WTC11 (cell line): ENCODE results near the gene IL6ST. TPM values are rescaled to one million over a fixed set of nuclear protein-coding genes. Genes with fewer than 3 reads are reported as not detected.

Source experiments
- ATAC-seq: fragments of 200-7000 bp; cut with Tn5 transposase; 2 replicates; pipeline ENCODE4 v1.10.0; 2021; ENCODE audit warnings: mild to moderate bottlenecking, moderate library complexity
- CTCF ChIA-PET: fragments of 300-600 bp; sonication (Branson Sonifier 250); formaldehyde crosslinking; loops from one replicate; lab custom pipeline; 2021; ENCODE audit warnings: antibody characterized with exemption; lab: Charles Lee
- POLR2A ChIA-PET: fragments of 350-600 bp; sonication (Branson Sonifier 250); formaldehyde crosslinking; loops from one replicate; lab custom pipeline; 2021; ENCODE audit warnings: antibody characterized with exemption; lab: Charles Lee
- DNase-seq: peaks from one replicate; pipeline ENCODE4 v3.0.0; 2021; ENCODE audit warnings: low spot score
- H3K27ac Mint-ChIP-seq: 2 replicates; pipeline ENCODE4 v1.8.0; 2021; ENCODE audit warnings: mixed read lengths
- H3K27me3 Mint-ChIP-seq: 2 replicates; pipeline ENCODE4 v1.8.0; 2021; ENCODE audit warnings: low read depth, mild to moderate bottlenecking, moderate library complexity, mixed read lengths
- H3K36me3 Mint-ChIP-seq: 2 replicates; pipeline ENCODE4 v1.8.0; 2021; ENCODE audit warnings: mixed read lengths
- H3K4me1 Mint-ChIP-seq: 2 replicates; pipeline ENCODE4 v1.8.0; 2022; ENCODE audit warnings: mixed read lengths
- H3K4me3 Mint-ChIP-seq: 2 replicates; pipeline ENCODE4 v1.8.0; 2021; ENCODE audit warnings: mild to moderate bottlenecking, moderate library complexity, mixed read lengths
- H3K9me3 Mint-ChIP-seq: 2 replicates; pipeline ENCODE4 v1.8.0; 2021; ENCODE audit warnings: mixed read lengths
- CREB1 ChIP-seq: sonication (generic); formaldehyde crosslinking; IDR thresholded peaks from 2 replicates; pipeline ENCODE4 v1.8.0; 2023; ENCODE audit warnings: mild to moderate bottlenecking, missing genetic modification reagents
- FOXK1 ChIP-seq: sonication (generic); formaldehyde crosslinking; IDR thresholded peaks from 2 replicates; pipeline ENCODE4 v1.8.0; 2022; ENCODE audit warnings: mild to moderate bottlenecking, moderate library complexity, missing genetic modification reagents
- FOXP1 ChIP-seq: sonication (generic); formaldehyde crosslinking; IDR thresholded peaks from 2 replicates; pipeline ENCODE4 v1.8.0; 2022; ENCODE audit warnings: missing genetic modification reagents, mild to moderate bottlenecking, moderate library complexity, borderline replicate concordance
- JUN ChIP-seq: sonication (generic); formaldehyde crosslinking; IDR thresholded peaks from 2 replicates; pipeline ENCODE4 v1.8.0; 2023; ENCODE audit warnings: mild to moderate bottlenecking, missing genetic modification reagents
- MYBL2 ChIP-seq: sonication (generic); formaldehyde crosslinking; IDR thresholded peaks from 2 replicates; pipeline ENCODE4 v1.8.1; 2023; ENCODE audit warnings: mild to moderate bottlenecking, moderate library complexity, missing genetic modification reagents
- OVOL2 ChIP-seq: fragments of 250-450 bp; sonication (Bioruptor Pico); IDR thresholded peaks from 2 replicates; pipeline ENCODE4 v1.9.0; 2021; ENCODE audit warnings: mild to moderate bottlenecking, borderline replicate concordance
- SOX15 ChIP-seq: fragments of 250-450 bp; sonication (Bioruptor Pico); IDR thresholded peaks from 2 replicates; pipeline ENCODE4 v1.9.0; 2021; ENCODE audit warnings: mild to moderate bottlenecking
- TP53 ChIP-seq: sonication (generic); formaldehyde crosslinking; IDR thresholded peaks from 2 replicates; pipeline ENCODE4 v1.8.1; 2023; ENCODE audit warnings: mild to moderate bottlenecking, missing genetic modification reagents
- ZNF121 ChIP-seq: sonication (generic); formaldehyde crosslinking; IDR thresholded peaks from 2 replicates; pipeline ENCODE4 v1.8.0; 2023; ENCODE audit warnings: missing genetic modification reagents
- ZNF138 ChIP-seq: sonication (generic); formaldehyde crosslinking; conservative IDR thresholded peaks from 2 replicates; pipeline ENCODE4 v1.8.1; 2022; ENCODE audit warnings: mild to moderate bottlenecking, moderate library complexity, missing genetic modification reagents
- ZNF232 ChIP-seq: sonication (generic); formaldehyde crosslinking; IDR thresholded peaks from 2 replicates; pipeline ENCODE4 v1.8.0; 2022; ENCODE audit warnings: mild to moderate bottlenecking, missing genetic modification reagents
- ZNF423 ChIP-seq: fragments of 250-450 bp; sonication (Bioruptor Pico); IDR thresholded peaks from 2 replicates; pipeline ENCODE4 v2.1.2; 2022; ENCODE audit warnings: mild to moderate bottlenecking, moderate library complexity
- total RNA-seq: library from RNA; stranded (reverse); gene quantifications from 3 replicates; pipeline ENCODE4 v1.2.3, GENCODE V29; 2021
- TF ChIP-seq, protein P1 (sequence below): sonication (generic); formaldehyde crosslinking; conservative IDR thresholded peaks from 2 replicates; pipeline ENCODE4 v1.8.1; 2022; ENCODE audit warnings: mild to moderate bottlenecking, missing genetic modification reagents
- TF ChIP-seq, protein P2 (sequence below): sonication (generic); formaldehyde crosslinking; IDR thresholded peaks from 2 replicates; pipeline ENCODE4 v1.8.1; 2023; ENCODE audit warnings: mild to moderate bottlenecking, missing genetic modification reagents
- TF ChIP-seq, protein P3 (sequence below): sonication (generic); formaldehyde crosslinking; IDR thresholded peaks from 2 replicates; pipeline ENCODE4 v1.8.0; 2022; ENCODE audit warnings: mild to moderate bottlenecking, missing genetic modification reagents
- TF ChIP-seq, protein P4 (sequence below): fragments of 250-450 bp; sonication (Bioruptor Pico); conservative IDR thresholded peaks from 2 replicates; pipeline ENCODE4 v1.9.0; 2021; ENCODE audit warnings: mild to moderate bottlenecking
- TF ChIP-seq, protein P5 (sequence below): fragments of 250-450 bp; sonication (Bioruptor Pico); IDR thresholded peaks from 2 replicates; pipeline ENCODE4 v1.9.0; 2021; ENCODE audit warnings: mild to moderate bottlenecking, borderline replicate concordance
- TF ChIP-seq, protein P6 (sequence below): sonication (generic); formaldehyde crosslinking; IDR thresholded peaks from 2 replicates; pipeline ENCODE4 v1.8.1; 2023; ENCODE audit warnings: mild to moderate bottlenecking, moderate library complexity, missing genetic modification reagents
- TF ChIP-seq, protein P7 (sequence below): sonication (generic); formaldehyde crosslinking; IDR thresholded peaks from 2 replicates; pipeline ENCODE4 v1.8.1; 2022; ENCODE audit warnings: missing genetic modification reagents, borderline replicate concordance
- TF ChIP-seq, protein P8 (sequence below): fragments of 250-450 bp; sonication (Bioruptor Pico); IDR thresholded peaks from 2 replicates; pipeline ENCODE4 v1.9.0; 2021; ENCODE audit warnings: mild to moderate bottlenecking

IL6ST gene
- total RNA-seq, 1 experiment from 2014 or later: 8.4 TPM

DNA sequence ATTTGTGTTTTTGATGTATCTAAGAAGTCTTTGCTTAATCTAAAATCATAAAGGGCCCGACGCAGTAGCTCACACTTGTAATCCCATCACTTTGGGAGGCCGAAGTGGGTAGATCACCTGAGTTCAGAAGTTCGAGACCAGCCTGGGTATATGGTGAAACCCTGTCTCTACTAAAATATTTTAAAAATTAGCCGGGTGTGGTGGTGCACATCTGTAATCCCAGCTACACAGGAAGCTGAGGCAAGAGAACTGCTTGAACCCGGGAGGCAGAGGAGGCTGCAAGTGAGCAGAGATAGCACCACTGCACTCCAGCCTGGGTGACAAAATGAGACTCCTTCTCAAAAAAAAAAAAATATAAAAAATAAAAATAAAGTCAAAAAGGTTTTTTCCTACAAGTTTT lies 9.6 kb downstream of the IL6ST start (continued):
- TF ChIP-seq, protein P1, sequence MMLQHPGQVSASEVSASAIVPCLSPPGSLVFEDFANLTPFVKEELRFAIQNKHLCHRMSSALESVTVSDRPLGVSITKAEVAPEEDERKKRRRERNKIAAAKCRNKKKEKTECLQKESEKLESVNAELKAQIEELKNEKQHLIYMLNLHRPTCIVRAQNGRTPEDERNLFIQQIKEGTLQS (CRISPR knock-in tag): no peak
- TF ChIP-seq, protein P2, sequence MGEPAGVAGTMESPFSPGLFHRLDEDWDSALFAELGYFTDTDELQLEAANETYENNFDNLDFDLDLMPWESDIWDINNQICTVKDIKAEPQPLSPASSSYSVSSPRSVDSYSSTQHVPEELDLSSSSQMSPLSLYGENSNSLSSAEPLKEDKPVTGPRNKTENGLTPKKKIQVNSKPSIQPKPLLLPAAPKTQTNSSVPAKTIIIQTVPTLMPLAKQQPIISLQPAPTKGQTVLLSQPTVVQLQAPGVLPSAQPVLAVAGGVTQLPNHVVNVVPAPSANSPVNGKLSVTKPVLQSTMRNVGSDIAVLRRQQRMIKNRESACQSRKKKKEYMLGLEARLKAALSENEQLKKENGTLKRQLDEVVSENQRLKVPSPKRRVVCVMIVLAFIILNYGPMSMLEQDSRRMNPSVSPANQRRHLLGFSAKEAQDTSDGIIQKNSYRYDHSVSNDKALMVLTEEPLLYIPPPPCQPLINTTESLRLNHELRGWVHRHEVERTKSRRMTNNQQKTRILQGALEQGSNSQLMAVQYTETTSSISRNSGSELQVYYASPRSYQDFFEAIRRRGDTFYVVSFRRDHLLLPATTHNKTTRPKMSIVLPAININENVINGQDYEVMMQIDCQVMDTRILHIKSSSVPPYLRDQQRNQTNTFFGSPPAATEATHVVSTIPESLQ (CRISPR knock-in tag): no peak
- TF ChIP-seq, protein P3, sequence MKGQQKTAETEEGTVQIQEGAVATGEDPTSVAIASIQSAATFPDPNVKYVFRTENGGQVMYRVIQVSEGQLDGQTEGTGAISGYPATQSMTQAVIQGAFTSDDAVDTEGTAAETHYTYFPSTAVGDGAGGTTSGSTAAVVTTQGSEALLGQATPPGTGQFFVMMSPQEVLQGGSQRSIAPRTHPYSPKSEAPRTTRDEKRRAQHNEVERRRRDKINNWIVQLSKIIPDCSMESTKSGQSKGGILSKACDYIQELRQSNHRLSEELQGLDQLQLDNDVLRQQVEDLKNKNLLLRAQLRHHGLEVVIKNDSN (CRISPR knock-in tag): no peak
- TF ChIP-seq, protein P4, sequence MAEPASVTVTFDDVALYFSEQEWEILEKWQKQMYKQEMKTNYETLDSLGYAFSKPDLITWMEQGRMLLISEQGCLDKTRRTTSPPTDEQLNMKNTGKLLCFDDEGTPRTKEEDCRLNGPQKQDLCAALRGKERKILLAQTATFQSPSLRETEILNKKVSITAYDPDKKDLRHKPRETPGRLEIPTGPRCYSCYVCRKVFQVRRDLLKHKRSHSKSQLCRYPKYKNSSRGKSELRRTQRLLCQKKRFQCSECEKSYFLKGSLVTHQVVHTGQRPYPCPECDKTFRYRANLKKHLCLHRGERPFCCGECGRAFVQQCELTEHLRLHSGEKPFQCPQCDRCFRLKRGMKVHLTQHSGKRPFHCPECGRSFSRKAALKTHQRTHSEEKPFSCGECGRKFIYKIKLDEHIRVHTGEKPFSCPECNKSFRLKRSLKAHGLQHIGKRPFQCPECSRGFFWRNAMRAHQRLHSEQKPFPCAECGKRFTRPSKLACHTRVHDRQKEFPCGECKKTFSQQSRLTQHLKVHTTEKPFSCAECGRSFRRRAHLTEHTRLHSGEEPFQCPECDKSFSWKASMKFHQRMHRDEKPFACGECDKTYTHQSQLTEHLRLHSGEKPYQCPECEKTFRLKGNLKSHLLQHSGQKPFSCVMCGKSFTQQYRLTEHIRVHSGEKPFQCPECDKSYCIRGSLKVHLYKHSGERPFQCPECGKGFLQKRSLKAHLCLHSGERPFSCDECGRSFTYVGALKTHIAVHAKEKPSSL (CRISPR knock-in tag): no peak
- TF ChIP-seq TP53 (CRISPR knock-in tag) (no peak), FOXP1 (CRISPR knock-in tag) (no peak)

DNA sequence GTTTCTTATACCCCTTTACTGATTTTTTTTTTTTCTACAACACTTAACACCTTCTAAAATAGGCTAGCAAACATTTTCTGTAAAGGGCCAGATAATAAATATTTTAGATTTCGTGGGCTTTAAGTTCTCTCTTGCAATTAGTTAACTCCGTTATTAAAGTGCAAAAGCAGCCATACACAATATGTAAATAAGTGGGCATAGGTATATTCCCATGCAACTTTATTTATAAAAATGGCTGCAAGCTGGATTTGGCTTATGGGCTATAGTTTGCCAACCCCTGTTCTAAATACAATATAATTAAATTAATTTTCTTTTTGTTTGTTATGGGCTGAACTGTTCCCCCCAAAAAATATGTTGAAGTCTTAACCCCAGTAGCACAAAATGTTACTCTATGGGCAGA lies 10.8 kb downstream of the IL6ST start:
- Mint-ChIP-seq H3K27ac (no peak overlapping the region), H3K9me3 (no peaks in the 10 kb centered on the region), H3K36me3 (no peaks in the 10 kb centered on the region), H3K27me3 (no peaks in the 10 kb centered on the region), H3K4me1 (no peaks in the 10 kb centered on the region), H3K4me3 (no peak overlapping the region)
- DNase-seq (no peak), ATAC-seq (no peak)
- CTCF ChIA-PET: interaction anchor here (1.0 to 1.3 kb wide), 2 partner anchors 48 to 217 kb away, joined by 4 to 7 read pairs; no protein-coding TSS in a partner anchor
- POLR2A ChIA-PET: no interaction called here
- TF ChIP-seq, protein P5, sequence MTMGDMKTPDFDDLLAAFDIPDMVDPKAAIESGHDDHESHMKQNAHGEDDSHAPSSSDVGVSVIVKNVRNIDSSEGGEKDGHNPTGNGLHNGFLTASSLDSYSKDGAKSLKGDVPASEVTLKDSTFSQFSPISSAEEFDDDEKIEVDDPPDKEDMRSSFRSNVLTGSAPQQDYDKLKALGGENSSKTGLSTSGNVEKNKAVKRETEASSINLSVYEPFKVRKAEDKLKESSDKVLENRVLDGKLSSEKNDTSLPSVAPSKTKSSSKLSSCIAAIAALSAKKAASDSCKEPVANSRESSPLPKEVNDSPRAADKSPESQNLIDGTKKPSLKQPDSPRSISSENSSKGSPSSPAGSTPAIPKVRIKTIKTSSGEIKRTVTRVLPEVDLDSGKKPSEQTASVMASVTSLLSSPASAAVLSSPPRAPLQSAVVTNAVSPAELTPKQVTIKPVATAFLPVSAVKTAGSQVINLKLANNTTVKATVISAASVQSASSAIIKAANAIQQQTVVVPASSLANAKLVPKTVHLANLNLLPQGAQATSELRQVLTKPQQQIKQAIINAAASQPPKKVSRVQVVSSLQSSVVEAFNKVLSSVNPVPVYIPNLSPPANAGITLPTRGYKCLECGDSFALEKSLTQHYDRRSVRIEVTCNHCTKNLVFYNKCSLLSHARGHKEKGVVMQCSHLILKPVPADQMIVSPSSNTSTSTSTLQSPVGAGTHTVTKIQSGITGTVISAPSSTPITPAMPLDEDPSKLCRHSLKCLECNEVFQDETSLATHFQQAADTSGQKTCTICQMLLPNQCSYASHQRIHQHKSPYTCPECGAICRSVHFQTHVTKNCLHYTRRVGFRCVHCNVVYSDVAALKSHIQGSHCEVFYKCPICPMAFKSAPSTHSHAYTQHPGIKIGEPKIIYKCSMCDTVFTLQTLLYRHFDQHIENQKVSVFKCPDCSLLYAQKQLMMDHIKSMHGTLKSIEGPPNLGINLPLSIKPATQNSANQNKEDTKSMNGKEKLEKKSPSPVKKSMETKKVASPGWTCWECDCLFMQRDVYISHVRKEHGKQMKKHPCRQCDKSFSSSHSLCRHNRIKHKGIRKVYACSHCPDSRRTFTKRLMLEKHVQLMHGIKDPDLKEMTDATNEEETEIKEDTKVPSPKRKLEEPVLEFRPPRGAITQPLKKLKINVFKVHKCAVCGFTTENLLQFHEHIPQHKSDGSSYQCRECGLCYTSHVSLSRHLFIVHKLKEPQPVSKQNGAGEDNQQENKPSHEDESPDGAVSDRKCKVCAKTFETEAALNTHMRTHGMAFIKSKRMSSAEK (CRISPR knock-in tag): no peak
- TF ChIP-seq, protein P2 (CRISPR knock-in tag): no peak
- TF ChIP-seq FOXK1 (CRISPR knock-in tag) (no peak), ZNF138 (no peak), SOX15 (CRISPR knock-in tag) (no peak), CREB1 (no peak), ZNF423 (CRISPR knock-in tag) (no peak), OVOL2 (no peak), ZNF121 (no peak), JUN (CRISPR knock-in tag) (no peak), ZNF232 (CRISPR knock-in tag) (no peak), MYBL2 (CRISPR knock-in tag) (no peak)
- TF ChIP-seq, protein P6, sequence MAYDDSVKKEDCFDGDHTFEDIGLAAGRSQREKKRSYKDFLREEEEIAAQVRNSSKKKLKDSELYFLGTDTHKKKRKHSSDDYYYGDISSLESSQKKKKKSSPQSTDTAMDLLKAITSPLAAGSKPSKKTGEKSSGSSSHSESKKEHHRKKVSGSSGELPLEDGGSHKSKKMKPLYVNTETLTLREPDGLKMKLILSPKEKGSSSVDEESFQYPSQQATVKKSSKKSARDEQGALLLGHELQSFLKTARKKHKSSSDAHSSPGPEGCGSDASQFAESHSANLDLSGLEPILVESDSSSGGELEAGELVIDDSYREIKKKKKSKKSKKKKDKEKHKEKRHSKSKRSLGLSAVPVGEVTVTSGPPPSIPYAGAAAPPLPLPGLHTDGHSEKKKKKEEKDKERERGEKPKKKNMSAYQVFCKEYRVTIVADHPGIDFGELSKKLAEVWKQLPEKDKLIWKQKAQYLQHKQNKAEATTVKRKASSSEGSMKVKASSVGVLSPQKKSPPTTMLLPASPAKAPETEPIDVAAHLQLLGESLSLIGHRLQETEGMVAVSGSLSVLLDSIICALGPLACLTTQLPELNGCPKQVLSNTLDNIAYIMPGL (CRISPR knock-in tag): no peak
- TF ChIP-seq, protein P7, sequence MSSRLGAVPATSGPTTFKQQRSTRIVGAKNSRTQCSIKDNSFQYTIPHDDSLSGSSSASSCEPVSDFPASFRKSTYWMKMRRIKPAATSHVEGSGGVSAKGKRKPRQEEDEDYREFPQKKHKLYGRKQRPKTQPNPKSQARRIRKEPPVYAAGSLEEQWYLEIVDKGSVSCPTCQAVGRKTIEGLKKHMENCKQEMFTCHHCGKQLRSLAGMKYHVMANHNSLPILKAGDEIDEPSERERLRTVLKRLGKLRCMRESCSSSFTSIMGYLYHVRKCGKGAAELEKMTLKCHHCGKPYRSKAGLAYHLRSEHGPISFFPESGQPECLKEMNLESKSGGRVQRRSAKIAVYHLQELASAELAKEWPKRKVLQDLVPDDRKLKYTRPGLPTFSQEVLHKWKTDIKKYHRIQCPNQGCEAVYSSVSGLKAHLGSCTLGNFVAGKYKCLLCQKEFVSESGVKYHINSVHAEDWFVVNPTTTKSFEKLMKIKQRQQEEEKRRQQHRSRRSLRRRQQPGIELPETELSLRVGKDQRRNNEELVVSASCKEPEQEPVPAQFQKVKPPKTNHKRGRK (CRISPR knock-in tag): no peak
- TF ChIP-seq, protein P8, sequence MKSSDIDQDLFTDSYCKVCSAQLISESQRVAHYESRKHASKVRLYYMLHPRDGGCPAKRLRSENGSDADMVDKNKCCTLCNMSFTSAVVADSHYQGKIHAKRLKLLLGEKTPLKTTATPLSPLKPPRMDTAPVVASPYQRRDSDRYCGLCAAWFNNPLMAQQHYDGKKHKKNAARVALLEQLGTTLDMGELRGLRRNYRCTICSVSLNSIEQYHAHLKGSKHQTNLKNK (CRISPR knock-in tag): no peak
